HL-60/S4 treated with retinoic acid at 250 ng/mL for 4 days and 3 days (cell line): Measurements from ENCODE around the gene MARK2.

Experiments
- in situ Hi-C: fragments of 300-500 bp; cut with MboI; formaldehyde crosslinking; loops from 2 replicates; pipeline ENCODE4 v1.7.0; 2022; ENCODE audit warnings: low sequenced_read_pairs

The MARK2 gene

GRCh38 chr11:63829823-63830489 lies 9.0 kb upstream of the MARK2 start:
- in situ Hi-C loops = no loop called here

DNA sequence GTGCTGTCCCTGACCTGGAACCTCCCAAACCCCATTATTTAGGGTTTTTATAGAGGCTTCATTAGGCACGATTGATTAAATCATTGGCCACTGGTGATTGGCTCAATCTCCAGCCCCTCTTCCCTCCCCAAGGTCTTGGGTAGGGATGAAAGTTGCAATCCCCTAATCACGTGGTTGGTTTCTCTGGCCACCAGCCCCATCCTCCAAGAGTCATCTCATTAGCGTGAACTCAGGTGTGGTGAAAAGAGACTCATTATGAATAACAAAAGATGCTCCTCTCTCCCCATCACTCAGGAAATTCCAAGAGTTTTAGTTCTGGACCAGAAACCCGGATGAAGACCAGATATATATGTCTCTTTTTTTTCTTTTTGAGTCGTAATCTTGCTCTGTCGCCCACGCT lies 7.6 kb upstream of the MARK2 start:
- in situ Hi-C loops = no loop called here

GRCh38 chr11:63832336-63832735 lies 6.6 kb upstream of the MARK2 start:
- in situ Hi-C loops = no loop called here

DNA sequence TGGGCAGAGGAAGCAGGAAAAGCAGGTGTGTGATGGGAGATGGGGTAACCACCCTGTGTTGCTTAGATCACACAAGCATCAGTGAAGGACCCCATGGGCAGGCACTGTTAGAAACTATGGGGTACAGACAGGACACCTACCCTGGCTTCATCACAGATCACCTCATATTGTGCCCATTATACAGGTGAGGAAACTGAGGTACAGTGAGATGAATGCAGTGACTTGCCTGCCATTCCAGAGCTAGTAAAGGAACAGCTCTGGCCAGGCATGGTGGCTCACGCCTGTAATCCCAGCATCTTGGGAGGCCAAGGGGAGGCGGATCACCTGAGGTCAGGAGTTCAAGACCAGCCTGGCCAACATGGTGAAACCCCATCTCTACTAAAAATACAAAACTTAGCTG lies 5.9 kb upstream of the MARK2 start:
- in situ Hi-C loops = no loop called here

GRCh38 chr11:63834535-63835157 lies 4.3 kb upstream of the MARK2 start:
- in situ Hi-C loops = no loop called here

- in situ Hi-C loops = no loop called here
Measured at GRCh38 chr11:63835158-63835545, 3.8 kb upstream of the MARK2 start.

- in situ Hi-C loops = no loop called here
Measured at GRCh38 chr11:63837027-63837688, 1.8 kb upstream of the MARK2 start.

DNA sequence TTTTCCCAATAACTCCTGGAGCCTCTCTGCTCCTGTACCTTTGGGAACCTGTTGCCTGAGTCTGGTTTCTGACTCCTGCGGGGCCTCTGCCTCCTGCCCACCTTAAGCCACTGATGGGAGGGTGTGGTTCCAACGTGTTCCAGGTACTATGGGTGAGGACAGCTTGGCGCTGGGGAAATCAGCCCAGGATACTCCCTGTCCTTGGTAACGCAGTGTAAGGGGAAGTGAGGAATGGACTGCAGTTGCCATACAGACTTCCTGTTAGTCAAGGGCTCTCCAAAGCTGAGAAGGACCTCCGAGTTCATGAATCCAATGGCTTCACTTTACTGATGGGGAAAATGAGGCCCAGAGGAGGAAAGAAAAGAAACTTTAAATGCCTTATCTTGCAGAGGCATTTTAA lies 1.2 kb upstream of the MARK2 start:
- in situ Hi-C loops = no loop called here

- in situ Hi-C loops = no loop called here
Measured at GRCh38 chr11:63838150-63838677, 696 bp upstream of the MARK2 start.

GRCh38 chr11:63839508-63840355 lies 822 bp downstream of the MARK2 start:
- in situ Hi-C loops = no loop called here

- in situ Hi-C loops = no loop called here
Measured at GRCh38 chr11:63840356-63841060, 1.6 kb downstream of the MARK2 start.

- in situ Hi-C loops = no loop called here
Measured at GRCh38 chr11:63841554-63841953, 2.6 kb downstream of the MARK2 start.

DNA sequence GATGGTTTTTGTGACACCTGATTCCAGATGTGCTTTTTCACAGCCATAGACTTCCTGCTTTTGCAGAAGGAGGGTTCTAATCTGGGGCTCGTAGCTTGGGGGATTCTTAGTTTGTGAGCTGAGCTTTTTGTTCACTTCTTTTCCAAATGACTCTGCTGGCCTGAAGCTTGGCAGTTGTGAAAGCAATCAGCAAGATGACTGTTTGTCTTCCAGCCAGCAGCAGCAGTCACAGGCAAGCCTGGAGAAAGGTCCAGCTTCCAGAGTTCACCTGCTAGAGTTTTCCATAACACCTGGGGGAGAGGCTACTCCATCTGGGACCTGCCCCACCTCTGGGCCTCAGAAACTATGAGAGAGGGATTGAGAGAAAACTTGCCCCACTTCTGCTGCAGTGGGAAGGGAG lies 4.1 kb downstream of the MARK2 start:
- in situ Hi-C loops = no loop called here

- in situ Hi-C loops = no loop called here
Measured at GRCh38 chr11:63844836-63845235, 5.9 kb downstream of the MARK2 start.

DNA sequence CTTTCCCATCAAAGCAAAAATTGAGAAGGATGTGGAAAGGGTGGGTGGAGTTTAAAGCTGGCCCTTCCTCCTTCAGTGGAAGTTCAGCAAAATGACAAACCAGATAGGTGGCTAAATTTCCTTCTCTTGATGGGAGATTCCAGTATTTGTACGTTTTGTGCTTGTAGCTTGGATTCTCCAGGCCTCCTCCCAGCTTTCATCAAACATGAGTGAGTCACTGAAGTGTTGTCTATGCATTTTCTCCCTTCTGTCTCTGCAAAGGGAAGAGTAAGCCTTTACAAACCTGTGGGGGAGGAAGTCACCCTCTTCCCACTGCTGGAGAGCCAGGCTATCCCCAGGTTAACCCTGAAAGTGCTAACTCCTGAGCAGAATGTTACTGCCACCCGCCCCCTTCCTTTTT lies 6.4 kb downstream of the MARK2 start:
- in situ Hi-C loops = no loop called here

GRCh38 chr11:63845911-63846310 lies 7.0 kb downstream of the MARK2 start:
- in situ Hi-C loops = no loop called here

DNA sequence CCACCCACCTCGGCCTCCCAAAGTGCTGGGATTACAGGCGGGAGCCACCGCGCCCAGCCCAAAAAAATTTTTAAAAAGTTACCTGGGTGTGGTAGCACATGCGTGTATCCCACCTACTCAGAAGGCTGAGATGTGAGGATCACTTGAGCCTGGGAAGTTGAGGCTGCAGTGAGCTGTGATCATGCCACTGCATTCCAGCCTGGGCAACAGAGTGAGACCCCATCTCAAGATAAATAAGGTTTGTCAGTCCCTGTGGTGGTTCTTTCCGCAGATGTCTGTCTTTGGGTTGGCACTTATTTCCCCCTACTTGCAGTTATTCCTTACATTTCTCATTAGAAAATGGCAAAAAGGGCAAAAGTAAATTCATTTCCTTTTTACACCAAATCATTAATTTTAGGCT lies 8.0 kb downstream of the MARK2 start:
- in situ Hi-C loops = no loop called here

- in situ Hi-C loops = no loop called here
Measured at GRCh38 chr11:63847363-63847762, 8.5 kb downstream of the MARK2 start.

DNA sequence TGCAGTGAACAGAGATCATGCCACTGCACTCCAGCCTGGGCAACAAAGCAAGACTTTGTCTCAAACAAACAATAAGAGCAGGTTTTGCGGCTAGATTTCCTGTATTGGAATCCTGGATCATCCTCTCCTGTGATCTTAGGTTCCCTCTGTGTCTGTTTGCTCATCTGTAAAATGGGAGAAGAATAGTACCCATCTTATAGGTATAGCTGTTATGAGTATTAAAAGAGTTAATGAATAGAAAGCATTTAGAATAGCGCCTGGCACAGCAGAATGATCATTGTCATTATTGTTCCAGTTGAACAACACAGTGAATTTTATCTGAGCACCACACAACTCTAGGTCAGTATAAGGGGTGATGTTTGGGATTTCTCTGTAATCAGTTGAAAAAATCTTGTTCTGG lies 10.8 kb downstream of the MARK2 start:
- in situ Hi-C loops = no loop called here

DNA sequence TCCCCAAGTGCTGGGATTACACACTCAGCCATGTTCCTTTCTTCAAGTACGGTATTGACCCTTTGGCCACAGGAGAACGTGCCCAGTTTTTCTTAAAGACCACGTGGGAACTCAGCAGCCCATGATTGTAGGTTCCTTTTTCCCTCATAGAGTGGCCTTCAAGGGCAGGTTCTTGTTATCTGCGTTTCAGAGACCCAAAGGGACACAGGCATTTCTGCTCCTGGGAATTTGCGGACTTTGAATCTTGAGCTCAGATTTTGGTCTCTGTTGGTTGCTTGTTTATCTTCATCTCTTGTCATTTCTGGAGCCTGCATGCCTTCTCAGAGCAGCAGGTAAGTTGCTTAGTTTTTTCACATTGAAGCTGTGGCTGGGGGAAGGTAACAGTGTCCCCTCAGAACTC lies 12.0 kb downstream of the MARK2 start:
- in situ Hi-C loops = no loop called here

GRCh38 chr11:63851364-63851763 lies 12.5 kb downstream of the MARK2 start:
- in situ Hi-C loops = no loop called here
